Measurements from ENCODE around the gene KIF25.

The KIF25 gene

GRCh38 chr6:167976708-167977107, 20.8 kb upstream of the KIF25 start:
- TF ChIP-seq ZFP3 (CRISPR knock-in tag; IDR thresholded peaks at IDR 0.05) (no peak), ZFP30 (CRISPR knock-in tag; IDR thresholded peaks at IDR 0.05) (no peak), BACH2 (CRISPR knock-in tag; IDR thresholded peaks at IDR 0.05; ENCODE audit: borderline replicate concordance) (no peak), SNAI2 (CRISPR knock-in tag; IDR thresholded peaks at IDR 0.05) (no peak), ISL1 (CRISPR knock-in tag; IDR thresholded peaks at IDR 0.05) (no peak), RARB (CRISPR knock-in tag; IDR thresholded peaks at IDR 0.05) (no peak), TSHZ2 (CRISPR knock-in tag; IDR thresholded peaks at IDR 0.05) (no peak), TOX (CRISPR knock-in tag; IDR thresholded peaks at IDR 0.05; ENCODE audit: borderline replicate concordance) (no peak), CSRNP3 (CRISPR knock-in tag; IDR thresholded peaks at IDR 0.05) (no peak), POU6F1 (CRISPR knock-in tag; IDR thresholded peaks at IDR 0.05; ENCODE audit: borderline replicate concordance, low read depth) (no peak), ZC3H10 (CRISPR knock-in tag; IDR thresholded peaks at IDR 0.05) (no peak), GLIS3 (CRISPR knock-in tag; IDR thresholded peaks at IDR 0.05) (no peak), CSDC2 (CRISPR knock-in tag; IDR thresholded peaks at IDR 0.05) (no peak), TCF4 (CRISPR knock-in tag; IDR thresholded peaks at IDR 0.05; ENCODE audit: borderline replicate concordance) (no peak), ZNF70 (CRISPR knock-in tag; IDR thresholded peaks at IDR 0.05) (no peak), PPARA (CRISPR knock-in tag; IDR thresholded peaks at IDR 0.05; ENCODE audit: borderline replicate concordance) (no peak), ARNTL (CRISPR knock-in tag; IDR thresholded peaks at IDR 0.05; ENCODE audit: borderline replicate concordance, low read depth) (no peak)
- ATAC-seq, result no peak

DNA sequence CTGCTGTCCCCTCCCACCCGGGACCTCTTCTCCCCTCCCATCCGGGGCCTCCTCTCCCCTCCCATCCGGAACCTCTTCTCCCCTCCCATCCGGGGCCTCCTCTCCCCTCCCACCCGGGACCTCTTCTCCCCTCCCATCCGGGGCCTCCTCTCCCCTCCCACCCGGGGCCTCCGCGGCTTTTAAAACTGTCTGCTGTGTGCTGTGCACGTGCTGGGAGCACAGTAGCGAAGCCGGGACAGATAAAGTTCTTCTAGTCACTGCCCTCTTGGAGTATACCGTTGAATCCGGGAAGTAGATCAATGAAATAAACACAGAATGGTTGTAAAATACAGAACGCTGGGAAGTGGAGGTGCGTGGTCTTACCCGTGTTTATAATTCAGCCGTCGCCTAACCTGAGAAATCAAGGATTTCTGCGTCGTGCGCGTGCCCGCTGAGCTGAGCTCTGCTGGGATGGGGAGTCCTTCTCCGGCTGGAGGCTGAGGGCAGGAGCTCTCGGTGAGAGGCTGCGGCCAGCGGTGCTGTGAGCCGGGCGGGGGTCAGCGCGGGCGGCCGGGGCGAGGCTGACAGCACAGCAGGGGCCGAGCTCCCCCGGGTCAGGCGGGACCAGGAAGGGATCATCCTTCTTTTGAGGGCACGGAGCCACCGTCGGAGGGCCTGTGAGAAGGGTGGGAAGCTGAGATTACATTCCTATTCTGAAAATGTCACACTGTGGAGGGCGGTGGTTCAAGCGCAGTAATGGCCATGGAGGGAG, 19.6 kb upstream of the KIF25 start:
- TF ChIP-seq BACH2 (CRISPR knock-in tag; IDR thresholded peaks at IDR 0.05; ENCODE audit: borderline replicate concordance) (no peak), ZNF8 (CRISPR knock-in tag; IDR thresholded peaks at IDR 0.05) (no peak), TCF4 (CRISPR knock-in tag; IDR thresholded peaks at IDR 0.05; ENCODE audit: borderline replicate concordance) (no peak), OSR1 (CRISPR knock-in tag; IDR thresholded peaks at IDR 0.05) (no peak), ZNF565 (CRISPR knock-in tag; conservative IDR thresholded peaks at IDR 0.05; ENCODE audit: low read depth) (no peak), GLIS3 (CRISPR knock-in tag; IDR thresholded peaks at IDR 0.05) (no peak), TSHZ2 (CRISPR knock-in tag; IDR thresholded peaks at IDR 0.05) (no peak), ISL1 (CRISPR knock-in tag; IDR thresholded peaks at IDR 0.05) (no peak), ZFP3 (CRISPR knock-in tag; IDR thresholded peaks at IDR 0.05) (no peak), ESRRG (CRISPR knock-in tag; IDR thresholded peaks at IDR 0.05) (no peak), ARNTL (CRISPR knock-in tag; IDR thresholded peaks at IDR 0.05; ENCODE audit: borderline replicate concordance, low read depth) (no peak), PPARA (CRISPR knock-in tag; IDR thresholded peaks at IDR 0.05; ENCODE audit: borderline replicate concordance) (no peak), ZNF70 (CRISPR knock-in tag; IDR thresholded peaks at IDR 0.05) (no peak), POU6F1 (CRISPR knock-in tag; IDR thresholded peaks at IDR 0.05; ENCODE audit: borderline replicate concordance, low read depth) (no peak), CSDC2 (CRISPR knock-in tag; IDR thresholded peaks at IDR 0.05) (no peak)
- TF ChIP-seq, protein P1, sequence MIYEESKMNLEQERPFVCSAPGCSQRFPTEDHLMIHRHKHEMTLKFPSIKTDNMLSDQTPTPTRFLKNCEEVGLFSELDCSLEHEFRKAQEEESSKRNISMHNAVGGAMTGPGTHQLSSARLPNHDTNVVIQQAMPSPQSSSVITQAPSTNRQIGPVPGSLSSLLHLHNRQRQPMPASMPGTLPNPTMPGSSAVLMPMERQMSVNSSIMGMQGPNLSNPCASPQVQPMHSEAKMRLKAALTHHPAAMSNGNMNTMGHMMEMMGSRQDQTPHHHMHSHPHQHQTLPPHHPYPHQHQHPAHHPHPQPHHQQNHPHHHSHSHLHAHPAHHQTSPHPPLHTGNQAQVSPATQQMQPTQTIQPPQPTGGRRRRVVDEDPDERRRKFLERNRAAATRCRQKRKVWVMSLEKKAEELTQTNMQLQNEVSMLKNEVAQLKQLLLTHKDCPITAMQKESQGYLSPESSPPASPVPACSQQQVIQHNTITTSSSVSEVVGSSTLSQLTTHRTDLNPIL (CRISPR knock-in tag; IDR thresholded peaks at IDR 0.05; ENCODE audit: low read depth), result no peak
- no peak for ATAC-seq
